HepG2 (cell line): ENCODE data around the gene YIPF1. TPM values are rescaled to one million over a fixed set of nuclear protein-coding genes. Genes with fewer than 3 reads are reported as not detected.

Experiments used
- ATF3 ChIP-seq: sonication (generic); formaldehyde crosslinking; IDR thresholded peaks from 2 replicates; pipeline ENCODE4 v1.4.0; 2020; ENCODE audit warnings: missing genetic modification reagents
- BORCS8-MEF2B ChIP-seq: sonication (generic); formaldehyde crosslinking; IDR thresholded peaks from 2 replicates; pipeline ENCODE4 v1.8.0; 2022; ENCODE audit warnings: mild to moderate bottlenecking, missing genetic modification reagents
- ETV6 ChIP-seq: sonication (generic); formaldehyde crosslinking; conservative IDR thresholded peaks from 2 replicates; pipeline ENCODE4 v1.4.0; 2020; ENCODE audit warnings: missing genetic modification reagents
- IRF2 ChIP-seq: IDR thresholded peaks from 2 replicates; pipeline ENCODE4 v1.6.1; 2018; ENCODE audit warnings: missing genetic modification reagents, missing compliant biosample characterization
- MXD4 ChIP-seq: IDR thresholded peaks from 2 replicates; pipeline ENCODE4 v1.6.1; 2016; ENCODE audit warnings: mild to moderate bottlenecking, missing biosample characterization, missing genetic modification reagents
- POGZ ChIP-seq: sonication (generic); formaldehyde crosslinking; IDR thresholded peaks from 2 replicates; pipeline ENCODE4 v1.4.0; 2020; ENCODE audit warnings: mild to moderate bottlenecking, missing genetic modification reagents
- SOX5 ChIP-seq: IDR thresholded peaks from 2 replicates; pipeline ENCODE4 v1.6.1; 2016; ENCODE audit warnings: borderline replicate concordance
- SP1 ChIP-seq, 2 experiments: fragments of 450-650 bp in 1 of 2; sonication (generic) in 1 of 2; formaldehyde crosslinking in 1 of 2; IDR thresholded peaks; 2 replicates each; pipeline versions ENCODE4 v1.4.0 to v1.6.1; 2016 to 2020; ENCODE audit warnings: missing genetic modification reagents in 1 of 2
- STAT6 ChIP-seq: sonication (generic); formaldehyde crosslinking; IDR thresholded peaks from 2 replicates; pipeline ENCODE4 v1.4.0; 2020; ENCODE audit warnings: missing genetic modification reagents, mild to moderate bottlenecking, borderline replicate concordance
- THAP7 ChIP-seq: sonication (generic); formaldehyde crosslinking; IDR thresholded peaks from 2 replicates; pipeline ENCODE4 v1.8.1; 2023; ENCODE audit warnings: mild to moderate bottlenecking, missing genetic modification reagents
- ZFAT ChIP-seq: sonication (generic); formaldehyde crosslinking; conservative IDR thresholded peaks from 2 replicates; pipeline ENCODE4 v1.8.1; 2023; ENCODE audit warnings: missing genetic modification reagents, inconsistent platforms
- ZFP37 ChIP-seq: sonication (generic); formaldehyde crosslinking; IDR thresholded peaks from 2 replicates; pipeline ENCODE4 v1.4.0; 2020; ENCODE audit warnings: missing genetic modification reagents, borderline replicate concordance
- ZFP41 ChIP-seq: sonication (generic); formaldehyde crosslinking; IDR thresholded peaks from 2 replicates; pipeline ENCODE4 v1.4.0; 2020; ENCODE audit warnings: mild to moderate bottlenecking, missing genetic modification reagents, borderline replicate concordance
- ZHX2 ChIP-seq, 2 experiments: sonication (generic) in 1 of 2; formaldehyde crosslinking in 1 of 2; IDR thresholded peaks; 2 replicates each; pipeline versions ENCODE4 v1.6.1 to v1.9.0; 2014 to 2022; ENCODE audit warnings: antibody characterized with exemption in 1 of 2, borderline replicate concordance in 1 of 2, inconsistent platforms in 1 of 2, low read depth in 1 of 2, missing genetic modification reagents in 1 of 2
- ZMAT3 ChIP-seq: sonication (generic); formaldehyde crosslinking; conservative IDR thresholded peaks from 2 replicates; pipeline ENCODE4 v1.7.0; 2021; ENCODE audit warnings: missing genetic modification reagents
- ZNF543 ChIP-seq: sonication (generic); formaldehyde crosslinking; IDR thresholded peaks from 2 replicates; pipeline ENCODE4 v1.4.0; 2020; ENCODE audit warnings: mild to moderate bottlenecking, missing genetic modification reagents
- ZNF670 ChIP-seq: sonication (generic); formaldehyde crosslinking; IDR thresholded peaks from 2 replicates; pipeline ENCODE4 v1.8.0; 2022; ENCODE audit warnings: mild to moderate bottlenecking, missing genetic modification reagents, borderline replicate concordance
- ZNF703 ChIP-seq: sonication (generic); formaldehyde crosslinking; IDR thresholded peaks from 2 replicates; pipeline ENCODE4 v1.5.1; 2020; ENCODE audit warnings: missing genetic modification reagents, mild to moderate bottlenecking, moderate library complexity, borderline replicate concordance
- ZNF777 ChIP-seq: sonication (generic); formaldehyde crosslinking; IDR thresholded peaks from 2 replicates; pipeline ENCODE4 v1.4.0; 2020; ENCODE audit warnings: missing genetic modification reagents
- polyA plus RNA-seq, 8 experiments: library from polyadenylated mRNA; depleted of rRNA in 3 of 8; stranded (reverse) in 7 of 8; unstranded in 1 of 8; fragments of >200 nt; fragmentation: Illumina TruSeq in 4 of 8; extraction: Trizol in 4 of 8; gene quantifications; 2 replicates each; pipeline versions ENCODE4 v1.2.1 to v1.2.3, GENCODE V29; 2011 to 2016; ENCODE audit warnings: low read depth in 4 of 8, missing spikeins in 1 of 8, mixed read lengths in 1 of 8; ENCODE audit not compliant: insufficient read depth in 1 of 8
- total RNA-seq, 5 experiments: library from RNA; depleted of rRNA; stranded (reverse); fragments of >200 nt; fragmentation: Illumina TruSeq; extraction: Trizol; gene quantifications; 2 replicates each; pipeline ENCODE4 v1.2.3, GENCODE V29; 2016; ENCODE audit warnings: low read depth in 1 of 5

The YIPF1 gene
- total and polyA plus RNA-seq, 2 of the 13 experiments (the other 11 are each of a cell fraction or from before 2014, with no cell fraction given): 21.1 to 31.9 TPM

GRCh38 chr1:53837924-53838653 is 51.5 kb downstream of the YIPF1 start, which contains the start of gene NDC1 (continued):
- TF ChIP-seq ZNF543 (peak; percentile 92), ZMAT3 (CRISPR knock-in tag) (peak; percentile 65; the same call in 1 of the 2 replicates), ATF3 (peak; percentile 24; the same call in 1 of the 2 replicates), POGZ (CRISPR knock-in tag) (peak; percentile 74; the same call in 1 of the 2 replicates), ZFP37 (CRISPR knock-in tag) (peak; percentile 76; the same call in 1 of the 2 replicates), ZNF670 (CRISPR knock-in tag) (peak; percentile 98), SP1 (IDR thresholded peaks at IDR 0.05) (no peak), SP1 (CRISPR knock-in tag; IDR thresholded peaks at IDR 0.05) (peak; percentile 65), SOX5 (CRISPR knock-in tag) (0 out of 2 replicates have a peak, but pooled peaks have one; percentile 37), MXD4 (CRISPR knock-in tag) (peak; percentile 84), ZFP41 (CRISPR knock-in tag) (peak; percentile 58; the same call in 1 of the 2 replicates), THAP7 (CRISPR knock-in tag) (0 out of 2 replicates have a peak, but pooled peaks have one; percentile 54), STAT6 (peak; percentile 61; the same call in 1 of the 2 replicates), ZNF703 (CRISPR knock-in tag) (no peak), ZFAT (CRISPR knock-in tag) (no peak), ETV6 (CRISPR knock-in tag) (no peak; the same call in 1 of the 2 replicates), ZHX2 (IDR thresholded peaks at IDR 0.05; ENCODE audit: low read depth) (peak; percentile 53; the same call in 1 of the 2 replicates), ZHX2 (CRISPR knock-in tag; IDR thresholded peaks at IDR 0.05; ENCODE audit: borderline replicate concordance) (peak; percentile 68), ZNF777 (CRISPR knock-in tag) (0 out of 2 replicates have a peak, but pooled peaks have one; percentile 53), BORCS8-MEF2B (peak; percentile 96), IRF2 (peak; percentile 94)
